Activated B cell treated with CpG ODN at 0.5 μM for 24 hours (primary cell): ENCODE measurements around the gene EXTL2. TPM values are rescaled to one million over a fixed set of nuclear protein-coding genes. Genes with fewer than 3 reads are reported as not detected.
"Not testable (repeated sequence)": the region's sequence is repeated elsewhere in the genome, so short reads cannot be mapped to it uniquely, and the experiment has no call there.

Experiments
- ATAC-seq: fragments of 200-7000 bp; cut with Tn5 transposase; one replicate; pipeline ENCODE4 v1.10.0; 2021; ENCODE audit warnings: low read depth, mild to moderate bottlenecking, moderate library complexity
- CTCF ChIA-PET: fragments of 350-600 bp; sonication (Branson Sonifier 250); formaldehyde crosslinking; loops from one replicate; lab custom pipeline; 2021; ENCODE audit warnings: antibody characterized with exemption; lab: Charles Lee
- POLR2A ChIA-PET: fragments of 350-600 bp; sonication (Branson Sonifier 250); formaldehyde crosslinking; loops from one replicate; lab custom pipeline; 2021; ENCODE audit warnings: antibody characterized with exemption; lab: Charles Lee
- DNase-seq: peaks from one replicate; pipeline ENCODE4 v3.0.0; 2022
- H3K27ac Mint-ChIP-seq: one replicate; pipeline ENCODE4 v1.8.0; 2020; ENCODE audit warnings: mixed read lengths
- H3K27me3 Mint-ChIP-seq: one replicate; pipeline ENCODE4 v1.8.0; 2021; ENCODE audit warnings: mixed read lengths
- H3K36me3 Mint-ChIP-seq: one replicate; pipeline ENCODE4 v1.8.0; 2021; ENCODE audit warnings: low read depth, mixed read lengths
- H3K4me1 Mint-ChIP-seq: one replicate; pipeline ENCODE4 v1.8.0; 2021; ENCODE audit warnings: mixed read lengths
- H3K4me3 Mint-ChIP-seq: one replicate; pipeline ENCODE4 v1.8.0; 2020; ENCODE audit warnings: mild to moderate bottlenecking, mixed read lengths
- H3K9me3 Mint-ChIP-seq: one replicate; pipeline ENCODE4 v1.8.0; 2020; ENCODE audit warnings: mixed read lengths
- CTCF ChIP-seq: fragments of 200-600 bp; IDR thresholded peaks from one replicate; pipeline ENCODE4 v1.8.0; 2022; ENCODE audit warnings: antibody characterized with exemption, mild to moderate bottlenecking
- intact Hi-C: fragments of 100-400 bp; cut with micrococcal nuclease; formaldehyde crosslinking; loops from one replicate; pipeline ENCODE4 v1.15.1; 2024
- total RNA-seq: library from RNA; stranded (reverse); gene quantifications from 2 replicates; pipeline ENCODE4 v1.2.3, GENCODE V29; 2022

The EXTL2 gene
- total RNA-seq, 1 donor from 2014 or later: 4.8 TPM

- Mint-ChIP-seq H3K9me3 (peaks cover 2% of the 10 kb centered on the region), H3K27me3 (peaks cover 7% of the 10 kb centered on the region), H3K27ac (no peak overlapping the region), H3K36me3 (no peaks in the 10 kb centered on the region), H3K4me1 (no peaks in the 10 kb centered on the region), H3K4me3 (no peak overlapping the region)
- DNase-seq (no peak), ATAC-seq (no peak)
- CTCF ChIA-PET: no interaction called here
- POLR2A ChIA-PET: no interaction called here
- TF ChIP-seq CTCF: no peak
- intact Hi-C loops: no loop called here
Observed at GRCh38 chr1:100832694-100833428, 61.8 kb downstream of the EXTL2 start.

GRCh38 chr1:100825666-100826065 lies 69.0 kb downstream of the EXTL2 start:
- H3K27me3 Mint-ChIP-seq: peaks cover 11% of the 10 kb centered on the region
- ATAC-seq, H3K27ac Mint-ChIP-seq: not testable (repeated sequence)

More at GRCh38 chr1:100825666-100826065, 69.0 kb downstream of the EXTL2 start:
- intact Hi-C loops, H3K4me3 Mint-ChIP-seq, H3K36me3 Mint-ChIP-seq, H3K4me1 Mint-ChIP-seq, POLR2A ChIA-PET, CTCF ChIA-PET, DNase-seq: not testable (repeated sequence)
- H3K9me3 Mint-ChIP-seq: peaks cover 24% of the 10 kb centered on the region

Other genes with a start within 250 kb of the EXTL2 start
- gene VCAM1, start 175.1 kb downstream of the EXTL2 start, total RNA-seq: not detected in 2 replicates
- 21.1 and 25.7 TPM in 2 replicates for gene SLC30A7, start 1.2 kb upstream of the EXTL2 start, total RNA-seq
- 45.2 and 51.9 TPM in 2 replicates for gene DPH5, start 130.9 kb upstream of the EXTL2 start, total RNA-seq